Spleen (tissue), 7 donors: ENCODE results near the gene RP9.

Source experiments
- POLR2A ChIP-seq, 3 donors: fragments of 450-650 bp; IDR thresholded peaks; one replicate each; pipeline ENCODE4 v1.5.1; 2017; ENCODE audit warnings: antibody characterized with exemption in 3 of 3, mild to moderate bottlenecking in 1 of 3
- POLR2AphosphoS5 ChIP-seq, 3 donors: sonication (generic); formaldehyde crosslinking; IDR thresholded peaks; one replicate each; pipeline ENCODE4 v1.5.1; 2017; ENCODE audit warnings: antibody characterized with exemption in 3 of 3
- TF ChIP-seq, protein P1 (sequence below), 11 experiments: fragments of 200-600 bp in 7 of 11; fragments of 450-650 bp in 4 of 11; sonication (generic) in 4 of 11; IDR thresholded peaks in 8 of 11; conservative IDR thresholded peaks in 3 of 11; 1 replicate in 7 of 11; 2 replicates in 4 of 11; pipeline versions ENCODE4 v1.4.0 to v1.8.0; 2016 to 2021; ENCODE audit warnings: antibody characterized with exemption in 11 of 11, inconsistent platforms in 4 of 11, mild to moderate bottlenecking in 1 of 11
- donor health status: DM: no; HTN: no; CAD: no; lungs with moderate emphysema.
- donor health status: DM: no; HTN: no; CAD: no.
- donor health status: DM: no; HTN: no; CAD: no.

GRCh38 chr7:33048257-33048656 is 60.9 kb downstream of the RP9 start:
- TF ChIP-seq POLR2A (IDR thresholded peaks at IDR 0.05) (no peak), POLR2AphosphoS5 (IDR thresholded peaks at IDR 0.05) (no peak)
- TF ChIP-seq, protein P1, sequence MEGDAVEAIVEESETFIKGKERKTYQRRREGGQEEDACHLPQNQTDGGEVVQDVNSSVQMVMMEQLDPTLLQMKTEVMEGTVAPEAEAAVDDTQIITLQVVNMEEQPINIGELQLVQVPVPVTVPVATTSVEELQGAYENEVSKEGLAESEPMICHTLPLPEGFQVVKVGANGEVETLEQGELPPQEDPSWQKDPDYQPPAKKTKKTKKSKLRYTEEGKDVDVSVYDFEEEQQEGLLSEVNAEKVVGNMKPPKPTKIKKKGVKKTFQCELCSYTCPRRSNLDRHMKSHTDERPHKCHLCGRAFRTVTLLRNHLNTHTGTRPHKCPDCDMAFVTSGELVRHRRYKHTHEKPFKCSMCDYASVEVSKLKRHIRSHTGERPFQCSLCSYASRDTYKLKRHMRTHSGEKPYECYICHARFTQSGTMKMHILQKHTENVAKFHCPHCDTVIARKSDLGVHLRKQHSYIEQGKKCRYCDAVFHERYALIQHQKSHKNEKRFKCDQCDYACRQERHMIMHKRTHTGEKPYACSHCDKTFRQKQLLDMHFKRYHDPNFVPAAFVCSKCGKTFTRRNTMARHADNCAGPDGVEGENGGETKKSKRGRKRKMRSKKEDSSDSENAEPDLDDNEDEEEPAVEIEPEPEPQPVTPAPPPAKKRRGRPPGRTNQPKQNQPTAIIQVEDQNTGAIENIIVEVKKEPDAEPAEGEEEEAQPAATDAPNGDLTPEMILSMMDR (IDR thresholded peaks at IDR 0.05 in 8 of 11, conservative IDR thresholded peaks at IDR 0.05 in 3 of 11): no peak
